CD14-positive monocyte (primary cell): Measurements from ENCODE around the gene THBS2. TPM values are rescaled to one million over a fixed set of nuclear protein-coding genes. Genes with fewer than 3 reads are reported as not detected.

Experiments used
- DNase-seq, 3 donors: peaks; one replicate each; pipeline ENCODE4 v3.0.0-alpha.2; 2011 to 2022
- H2AFZ ChIP-seq: 2 replicates; pipeline ENCODE4 v1.6.0; 2012; ENCODE audit warnings: mild to moderate bottlenecking, low read depth, low read length, inconsistent platforms; ENCODE audit not compliant: insufficient read depth, poor library complexity, severe bottlenecking
- H3K27ac ChIP-seq, 2 donors: 1 replicate in 1 of 2; 2 replicates in 1 of 2; pipeline ENCODE4 v1.5.1; 2012 to 2013; ENCODE audit warnings: low read length in 2 of 2, control low read depth in 1 of 2, inconsistent platforms in 1 of 2, low read depth in 1 of 2, mild to moderate bottlenecking in 1 of 2
- H3K27me3 ChIP-seq, 2 donors: one replicate each; pipeline versions ENCODE4 v1.6.0 to v1.6.1; 2011 to 2013; ENCODE audit warnings: low read length in 2 of 2; ENCODE audit not compliant: control insufficient read depth in 2 of 2, insufficient read depth in 2 of 2
- H3K36me3 ChIP-seq, 2 donors: replicated peaks in 1 of 2; 1 replicate in 1 of 2; 2 replicates in 1 of 2; pipeline versions ENCODE4 v1.5.1 to v1.6.1; 2012 to 2013; ENCODE audit warnings: low read length in 2 of 2, control low read depth in 1 of 2, inconsistent platforms in 1 of 2, mild to moderate bottlenecking in 1 of 2; ENCODE audit not compliant: insufficient read depth in 2 of 2, control insufficient read depth in 1 of 2
- H3K4me1 ChIP-seq, 2 donors: 1 replicate in 1 of 2; 2 replicates in 1 of 2; pipeline versions ENCODE4 v1.5.1 to v1.6.1; 2012 to 2013; ENCODE audit warnings: low read length in 2 of 2, control low read depth in 1 of 2, inconsistent platforms in 1 of 2, mild to moderate bottlenecking in 1 of 2, moderate library complexity in 1 of 2; ENCODE audit not compliant: insufficient read depth in 2 of 2, control insufficient read depth in 1 of 2
- H3K4me2 ChIP-seq: replicated peaks from 2 replicates; pipeline ENCODE3; 2012; ENCODE audit warnings: low read length, moderate library complexity, mild to moderate bottlenecking; ENCODE audit not compliant: poor library complexity, severe bottlenecking; ENCODE audit errors: extremely low read depth
- H3K4me3 ChIP-seq, 3 experiments: fragments of 200-600 bp in 1 of 3; sonication (generic) in 1 of 3; replicated peaks in 1 of 3; 1 replicate in 2 of 3; 2 replicates in 1 of 3; pipeline ENCODE4 v1.5.1; 2011 to 2013; ENCODE audit warnings: low read length in 3 of 3, mild to moderate bottlenecking in 3 of 3, control low read depth in 2 of 3, low read depth in 2 of 3, inconsistent platforms in 1 of 3, moderate library complexity in 1 of 3
- H3K79me2 ChIP-seq: 2 replicates; pipeline ENCODE4 v1.6.0; 2012; ENCODE audit warnings: mild to moderate bottlenecking, control low read depth, inconsistent platforms, low read length, moderate library complexity; ENCODE audit not compliant: insufficient read depth
- H3K9ac ChIP-seq: 2 replicates; pipeline ENCODE4 v1.6.0; 2017; ENCODE audit warnings: low read length, mild to moderate bottlenecking; ENCODE audit not compliant: insufficient read depth, poor library complexity, severe bottlenecking
- H3K9me3 ChIP-seq, 2 donors: replicated peaks in 1 of 2; 1 replicate in 1 of 2; 2 replicates in 1 of 2; pipeline versions ENCODE4 v1.5.1 to v1.6.1; 2012 to 2013; ENCODE audit warnings: low read length in 2 of 2, control low read depth in 1 of 2; ENCODE audit not compliant: control insufficient read depth in 1 of 2, insufficient read depth in 1 of 2
- H4K20me1 ChIP-seq: 2 replicates; pipeline ENCODE4 v1.6.0; 2012; ENCODE audit warnings: mild to moderate bottlenecking, low read length, control low read depth, moderate library complexity; ENCODE audit not compliant: insufficient read depth
- H3K27ac Mint-ChIP-seq, 7 donors: one replicate each; pipeline ENCODE4 v1.8.0; 2020; ENCODE audit warnings: mild to moderate bottlenecking in 7 of 7, mixed read lengths in 7 of 7, moderate library complexity in 6 of 7, inconsistent platforms in 2 of 7
- H3K27me3 Mint-ChIP-seq, 3 donors: one replicate each; pipeline ENCODE4 v1.8.0; 2021 to 2022; ENCODE audit warnings: low read depth in 3 of 3, mild to moderate bottlenecking in 3 of 3, mixed read lengths in 3 of 3, moderate library complexity in 3 of 3, inconsistent platforms in 1 of 3
- H3K36me3 Mint-ChIP-seq, 2 donors: one replicate each; pipeline ENCODE4 v1.8.0; 2020; ENCODE audit warnings: mixed read lengths in 2 of 2, inconsistent platforms in 1 of 2, mild to moderate bottlenecking in 1 of 2
- H3K4me1 Mint-ChIP-seq: one replicate; pipeline ENCODE4 v1.8.0; 2020; ENCODE audit warnings: mild to moderate bottlenecking, mixed read lengths
- H3K4me3 Mint-ChIP-seq, 2 donors: one replicate each; pipeline ENCODE4 v1.8.0; 2020; ENCODE audit warnings: mild to moderate bottlenecking in 2 of 2, mixed read lengths in 2 of 2, moderate library complexity in 1 of 2
- H3K9me3 Mint-ChIP-seq, 7 donors: one replicate each; pipeline ENCODE4 v1.8.0; 2020 to 2022; ENCODE audit warnings: mixed read lengths in 7 of 7, mild to moderate bottlenecking in 6 of 7, moderate library complexity in 6 of 7, inconsistent platforms in 2 of 7
- WGBS: methylation state at CpG from one replicate; pipeline ENCODE4 v1.1.5; 2013; ENCODE audit warnings: missing lambda C conversion rate; ENCODE audit not compliant: insufficient coverage; 5-methylcytosine and 5-hydroxymethylcytosine counted together
- intact Hi-C, 2 donors: fragments of 100-400 bp; cut with micrococcal nuclease; formaldehyde crosslinking; loops; one replicate each; pipeline versions ENCODE4 v1.15.0 to v1.15.1; 2023
- polyA plus RNA-seq, 3 donors: library from polyadenylated mRNA; depleted of rRNA in 1 of 3; unstranded in 2 of 3; stranded (reverse) in 1 of 3; fragments of 300-500 nt in 2 of 3; fragments of >200 nt in 1 of 3; fragmentation: Illumina TruSeq in 2 of 3; gene quantifications; 1 replicate in 2 of 3; 2 replicates in 1 of 3; pipeline ENCODE4 v1.2.3, GENCODE V29; 2012 to 2021
- TF ChIP-seq, protein P1 (sequence below): fragments of 200-600 bp; IDR thresholded peaks from one replicate; pipeline ENCODE4 v1.8.0; 2022; ENCODE audit warnings: antibody characterized with exemption, mild to moderate bottlenecking

The THBS2 gene
- polyA plus RNA-seq, 3 donors, result 0.01 to 0.03 TPM; not detected in 1

DNA sequence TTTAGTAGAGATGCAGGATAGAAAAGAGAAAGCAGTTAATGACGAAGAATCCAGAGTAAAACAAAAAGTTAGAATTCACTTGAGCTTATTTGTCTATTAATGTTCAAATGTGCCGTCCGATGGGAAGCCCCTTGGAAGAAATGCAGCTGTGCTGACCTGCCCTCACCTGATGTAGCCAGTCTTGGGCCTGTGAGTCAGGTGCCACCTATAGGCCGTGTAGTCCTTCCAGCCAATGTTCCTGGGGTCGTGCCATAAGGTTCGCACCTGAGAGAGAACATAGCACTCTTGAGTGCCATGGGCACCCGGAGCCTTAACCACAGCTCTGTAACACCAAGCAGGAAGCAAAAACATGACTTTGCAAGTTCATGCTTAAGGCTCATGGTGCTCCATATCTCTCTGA is 32.4 kb downstream of the THBS2 start:
- Histone ChIP-seq H2AFZ (no peak overlapping the region), H3K27me3 (no peaks in the 10 kb centered on the region), H3K9me3 (peaks cover 4 to 40% of the 10 kb centered on the region in 2 donors), H3K4me1 (no peaks in the 10 kb centered on the region), H3K27ac (no peak overlapping the region), H4K20me1 (no peaks in the 10 kb centered on the region), H3K9ac (no peak overlapping the region), H3K4me2 (no peak overlapping the region), H3K36me3 (no peaks in the 10 kb centered on the region), H3K79me2 (no peaks in the 10 kb centered on the region), H3K4me3 (no peak overlapping the region)
- TF ChIP-seq, protein P1, sequence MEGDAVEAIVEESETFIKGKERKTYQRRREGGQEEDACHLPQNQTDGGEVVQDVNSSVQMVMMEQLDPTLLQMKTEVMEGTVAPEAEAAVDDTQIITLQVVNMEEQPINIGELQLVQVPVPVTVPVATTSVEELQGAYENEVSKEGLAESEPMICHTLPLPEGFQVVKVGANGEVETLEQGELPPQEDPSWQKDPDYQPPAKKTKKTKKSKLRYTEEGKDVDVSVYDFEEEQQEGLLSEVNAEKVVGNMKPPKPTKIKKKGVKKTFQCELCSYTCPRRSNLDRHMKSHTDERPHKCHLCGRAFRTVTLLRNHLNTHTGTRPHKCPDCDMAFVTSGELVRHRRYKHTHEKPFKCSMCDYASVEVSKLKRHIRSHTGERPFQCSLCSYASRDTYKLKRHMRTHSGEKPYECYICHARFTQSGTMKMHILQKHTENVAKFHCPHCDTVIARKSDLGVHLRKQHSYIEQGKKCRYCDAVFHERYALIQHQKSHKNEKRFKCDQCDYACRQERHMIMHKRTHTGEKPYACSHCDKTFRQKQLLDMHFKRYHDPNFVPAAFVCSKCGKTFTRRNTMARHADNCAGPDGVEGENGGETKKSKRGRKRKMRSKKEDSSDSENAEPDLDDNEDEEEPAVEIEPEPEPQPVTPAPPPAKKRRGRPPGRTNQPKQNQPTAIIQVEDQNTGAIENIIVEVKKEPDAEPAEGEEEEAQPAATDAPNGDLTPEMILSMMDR, result no peak
- H3K4me1 Mint-ChIP-seq, result no peaks in the 10 kb centered on the region
- peaks cover 17 to 46% (median 30%) of the 10 kb centered on the region in 7 donors for H3K9me3 Mint-ChIP-seq
- intact Hi-C loops, result no loop called here
- peaks cover 0 to 5% (median 1%) of the 10 kb centered on the region in 3 donors for H3K27me3 Mint-ChIP-seq
- DNase-seq, result no peak
- no peaks in the 10 kb centered on the region for H3K36me3 Mint-ChIP-seq
- H3K27ac Mint-ChIP-seq, result no peak overlapping the region
- no peak overlapping the region for H3K4me3 Mint-ChIP-seq
- 59% methylated on average over 7 of the region's 7 CpGs for WGBS

DNA sequence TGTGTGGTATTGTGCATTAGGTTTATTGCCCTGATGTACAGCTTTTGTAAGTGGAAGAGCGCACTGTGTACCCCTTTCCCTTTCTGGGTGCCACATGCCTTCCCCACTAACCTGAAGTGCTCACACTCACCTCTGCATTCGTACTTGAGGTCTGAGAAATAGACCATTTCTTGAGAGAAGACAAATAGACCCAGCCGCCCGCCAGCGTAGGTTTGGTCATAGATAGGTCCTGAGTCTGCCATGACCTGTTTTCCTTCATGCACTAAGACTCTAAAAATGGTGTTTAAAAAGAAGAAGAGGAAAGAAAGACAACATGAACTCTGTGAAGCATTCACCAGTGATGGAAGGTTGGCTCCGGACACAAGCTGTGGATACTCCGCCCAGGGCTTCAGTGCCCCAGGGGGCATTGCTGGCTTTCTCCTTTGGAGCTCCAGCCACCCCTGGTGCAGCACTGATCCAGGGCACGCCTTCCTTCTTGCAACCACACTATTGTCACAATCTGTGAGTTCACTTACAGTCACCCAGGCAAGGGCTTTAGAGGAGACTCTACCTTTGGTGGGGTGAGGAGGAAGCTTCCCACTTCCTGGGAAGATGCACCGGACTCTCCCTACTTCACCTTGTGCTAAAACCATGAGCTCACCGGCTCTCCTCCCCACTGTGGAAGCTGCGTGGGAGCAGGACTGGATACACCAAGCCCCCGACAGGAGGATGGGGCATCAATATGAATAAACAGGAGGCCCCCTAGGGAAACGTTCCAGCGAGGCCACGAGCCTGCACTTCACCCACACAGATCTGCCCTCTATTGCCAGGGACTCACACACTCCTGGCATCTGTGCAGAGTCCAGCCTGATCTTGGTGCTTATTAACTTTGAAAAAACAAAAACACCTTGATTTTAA is 33.3 kb downstream of the THBS2 start:
- no peaks in the 10 kb centered on the region for H3K27me3 ChIP-seq
- H3K4me3 Mint-ChIP-seq, result no peak overlapping the region
- peaks cover 0 to 2% of the 10 kb centered on the region in 2 donors for H3K36me3 Mint-ChIP-seq
- H4K20me1 ChIP-seq, result no peaks in the 10 kb centered on the region
- TF ChIP-seq, protein P1, result no peak
- no peak overlapping the region for H3K9ac ChIP-seq
- no peaks in the 10 kb centered on the region for H3K79me2 ChIP-seq
- intact Hi-C loops, result no loop called here
- no peak overlapping the region for H3K4me3 ChIP-seq
- H3K4me2 ChIP-seq, result no peak overlapping the region
- peaks cover 3% of the 10 kb centered on the region in 2 donors for H3K4me1 ChIP-seq
- no peak for DNase-seq
- no peak overlapping the region for H3K27ac ChIP-seq
- peaks cover 0 to 5% (median 1%) of the 10 kb centered on the region in 3 donors for H3K27me3 Mint-ChIP-seq
- H3K4me1 Mint-ChIP-seq, result peaks cover 3% of the 10 kb centered on the region
- H3K27ac Mint-ChIP-seq, result no peak overlapping the region
- H3K36me3 ChIP-seq, result no peaks in the 10 kb centered on the region
- H3K9me3 ChIP-seq, result peaks cover 4 to 36% of the 10 kb centered on the region in 2 donors
- peaks cover 15 to 43% (median 28%) of the 10 kb centered on the region in 7 donors for H3K9me3 Mint-ChIP-seq
- 92% methylated on average over 9 of the region's 15 CpGs for WGBS
- no peak overlapping the region for H2AFZ ChIP-seq
